ENCODE measurements around the gene CAV2.

GRCh38 chr7:116532102-116532688 is 32.7 kb downstream of the CAV2 start:
- no peak for TF ChIP-seq ZBTB33 (CRISPR knock-in tag; IDR thresholded peaks at IDR 0.05)
- no peak for TF ChIP-seq BRCA1 (IDR thresholded peaks at IDR 0.05)
- TF ChIP-seq BRCA1 (CRISPR knock-in tag; IDR thresholded peaks at IDR 0.05), result no peak
- TF ChIP-seq CTCF (IDR thresholded peaks at IDR 0.05 in 2 of 3, conservative IDR thresholded peaks at IDR 0.05 in 1 of 3; ENCODE audit: insufficient read depth in 2 of 3, low read depth in 1 of 3, low read length in 3 of 3), result no peak
- TF ChIP-seq REST (IDR thresholded peaks at IDR 0.05; ENCODE audit: borderline replicate concordance), result no peak
- no peak for TF ChIP-seq REST (CRISPR knock-in tag; IDR thresholded peaks at IDR 0.05; ENCODE audit: low read depth)

All from K562 (cell line).